GM12878 (cell line): ENCODE results near the gene RHOF. TPM values are rescaled to one million over a fixed set of nuclear protein-coding genes. Genes with fewer than 3 reads are reported as not detected.
A peak's percentile ranks its signal among the peaks of the same experiment; 100 is the strongest.

Source experiments
- ATAC-seq: fragments of 200-7000 bp; cut with Tn5 transposase; 3 replicates; pipeline ENCODE4 v1.9.1; 2020; ENCODE audit warnings: mild to moderate bottlenecking, moderate library complexity
- BruUV-seq: library from RNA; stranded (reverse); fragments of 400-500 nt; replicated peaks from 2 replicates; lab custom pipeline; 2021; lab: Mats Ljungman, UMichigan
- CTCF ChIA-PET: fragments of 300-600 bp; sonication (Branson Sonifier 250); formaldehyde crosslinking; extraction: SDS; loops from one replicate; lab custom pipeline; 2021; ENCODE audit warnings: inconsistent platforms; lab: Yijun Ruan, JAX
- POLR2A ChIA-PET: fragments of 350-600 bp; formaldehyde crosslinking; extraction: SDS; loops from one replicate; lab custom pipeline; 2021; ENCODE audit warnings: inconsistent platforms; lab: Charles Lee
- RAD21 ChIA-PET: fragments of 300-600 bp; sonication (Branson Sonifier 250); formaldehyde crosslinking; loops from one replicate; lab custom pipeline; 2023; ENCODE audit warnings: antibody characterized with exemption; ENCODE audit not compliant: unreplicated experiment; lab: Charles Lee
- SMC1A ChIA-PET: fragments of 300-600 bp; sonication (Branson Sonifier 250); formaldehyde crosslinking; loops from one replicate; lab custom pipeline; 2023; ENCODE audit not compliant: unreplicated experiment, uncharacterized antibody; lab: Charles Lee
- DNase-seq: peaks from one replicate; pipeline ENCODE4 v3.0.0-alpha.2; 2011; ENCODE audit warnings: low read depth, low spot score
- FAIRE-seq: peaks from 3 replicates; lab custom pipeline; 2011; peaks lifted over from hg19 to GRCh38; lab: Jason Lieb, UNC
- H2AFZ ChIP-seq: 2 replicates; pipeline ENCODE4 v1.6.0; 2011; ENCODE audit warnings: low read depth, low read length, control low read depth; ENCODE audit not compliant: control insufficient read depth
- H3K27ac ChIP-seq: 2 replicates; pipeline ENCODE4 v1.5.1; 2011; ENCODE audit warnings: control low read depth; ENCODE audit not compliant: control insufficient read depth, insufficient read depth
- H3K27me3 ChIP-seq, 2 experiments: replicated peaks in 1 of 2; 2 replicates each; pipeline versions ENCODE4 v1.6.0 to v1.6.1; 2011; ENCODE audit warnings: low read length in 1 of 2; ENCODE audit not compliant: control insufficient read depth in 2 of 2, insufficient read depth in 2 of 2
- H3K36me3 ChIP-seq, 2 experiments: 2 replicates each; pipeline ENCODE4 v1.5.1; 2011; ENCODE audit warnings: low read length in 1 of 2; ENCODE audit not compliant: control insufficient read depth in 2 of 2, insufficient read depth in 2 of 2
- H3K4me1 ChIP-seq: 2 replicates; pipeline ENCODE4 v1.6.1; 2011; ENCODE audit warnings: mild to moderate bottlenecking, low read length, moderate library complexity, mixed read lengths; ENCODE audit not compliant: control insufficient read depth, insufficient read depth
- H3K4me2 ChIP-seq: 2 replicates; pipeline ENCODE4 v1.6.0; 2011; ENCODE audit warnings: control low read depth; ENCODE audit not compliant: control insufficient read depth, insufficient read depth
- H3K4me3 ChIP-seq: fragments of 200-600 bp; sonication (generic); 2 replicates; pipeline ENCODE4 v1.5.1; 2016
- H3K79me2 ChIP-seq: 2 replicates; pipeline ENCODE4 v1.6.0; 2011; ENCODE audit warnings: low read length; ENCODE audit not compliant: control insufficient read depth, insufficient read depth
- H3K9ac ChIP-seq: 2 replicates; pipeline ENCODE4 v1.8.0; 2011; ENCODE audit warnings: low read length, control low read depth, mixed read lengths; ENCODE audit not compliant: control insufficient read depth, insufficient read depth
- H3K9me3 ChIP-seq: replicated peaks from 3 replicates; pipeline ENCODE4 v1.5.1; 2011; ENCODE audit warnings: mild to moderate bottlenecking, low read length; ENCODE audit not compliant: control insufficient read depth, insufficient read depth
- H4K20me1 ChIP-seq: 2 replicates; pipeline ENCODE4 v1.6.0; 2011; ENCODE audit not compliant: control insufficient read depth, insufficient read depth
- IKZF2 ChIP-seq, 2 experiments: fragments of 450-650 bp; IDR thresholded peaks; 2 replicates each; pipeline ENCODE4 v1.6.1; 2017; ENCODE audit warnings: mild to moderate bottlenecking in 2 of 2, moderate library complexity in 2 of 2
- SP1 ChIP-seq: IDR thresholded peaks from one replicate; pipeline ENCODE4 v1.6.1; 2011; ENCODE audit warnings: low read depth, low read length
- WGBS: methylation state at CpG from one replicate; pipeline ENCODE4 v1.1.6; 2016; ENCODE audit warnings: low lambda C conversion rate; ENCODE audit not compliant: insufficient replicate concordance, insufficient coverage; ENCODE audit errors: missing lambda C conversion rate; 5-methylcytosine and 5-hydroxymethylcytosine counted together
- in situ Hi-C: fragments of 300-500 bp; cut with MboI; formaldehyde crosslinking; loops from 9 replicates; pipeline ENCODE4 v1.14.3; 2018; ENCODE audit warnings: mixed read lengths
- intact Hi-C: fragments of 100-400 bp; cut with micrococcal nuclease; formaldehyde crosslinking; loops from one replicate; pipeline ENCODE4 v1.14.2; 2022; ENCODE audit not compliant: unreplicated experiment
- polyA plus RNA-seq, 11 experiments: library from polyadenylated mRNA; depleted of rRNA in 4 of 11; unstranded in 6 of 11; stranded (reverse) in 5 of 11; fragments of >200 nt; fragmentation: Nextera tagmentation in 4 of 11; fragmentation: Illumina TruSeq in 1 of 11; extraction: Ambion mirVana in 4 of 11; extraction: Trizol in 1 of 11; gene quantifications; 1 replicate in 1 of 11; 2 replicates in 10 of 11; pipeline versions ENCODE4 v1.2.1 to v1.2.3, GENCODE V29; 2011 to 2016; ENCODE audit warnings: inconsistent platforms in 2 of 11, missing spikeins in 2 of 11, low read depth in 1 of 11
- total RNA-seq, 4 experiments: library from RNA; depleted of rRNA in 3 of 4; stranded (reverse); fragments of >200 nt in 3 of 4; fragmentation: Illumina TruSeq in 1 of 4; extraction: Trizol in 1 of 4; gene quantifications; 2 replicates each; pipeline versions ENCODE4 v1.2.1 to v1.2.3, GENCODE V29; 2013 to 2021
- TF ChIP-seq, protein P1 (sequence below): fragments of 450-650 bp; IDR thresholded peaks from 2 replicates; pipeline ENCODE4 v1.6.1; 2017; ENCODE audit warnings: mild to moderate bottlenecking

RHOF gene
- total and polyA plus RNA-seq, 10 of the 15 experiments (the other 5 are each of a cell fraction or from before 2014, with no cell fraction given): 6.1 to 78.7 (median 39.7) TPM

GRCh38 chr12:121783766-121784165 is 9.7 kb downstream of the RHOF start:
- Histone ChIP-seq H3K4me1 (peaks cover 75% of the 10 kb centered on the region), H3K27me3 (no peaks in the 10 kb centered on the region), H4K20me1 (no peaks in the 10 kb centered on the region), H3K9ac (no peak overlapping the region)
- in situ Hi-C loops: no loop called here
- no peak for FAIRE-seq
- no TSS peak for BruUV-seq
- no peak for TF ChIP-seq SP1
- TF ChIP-seq, protein P1, sequence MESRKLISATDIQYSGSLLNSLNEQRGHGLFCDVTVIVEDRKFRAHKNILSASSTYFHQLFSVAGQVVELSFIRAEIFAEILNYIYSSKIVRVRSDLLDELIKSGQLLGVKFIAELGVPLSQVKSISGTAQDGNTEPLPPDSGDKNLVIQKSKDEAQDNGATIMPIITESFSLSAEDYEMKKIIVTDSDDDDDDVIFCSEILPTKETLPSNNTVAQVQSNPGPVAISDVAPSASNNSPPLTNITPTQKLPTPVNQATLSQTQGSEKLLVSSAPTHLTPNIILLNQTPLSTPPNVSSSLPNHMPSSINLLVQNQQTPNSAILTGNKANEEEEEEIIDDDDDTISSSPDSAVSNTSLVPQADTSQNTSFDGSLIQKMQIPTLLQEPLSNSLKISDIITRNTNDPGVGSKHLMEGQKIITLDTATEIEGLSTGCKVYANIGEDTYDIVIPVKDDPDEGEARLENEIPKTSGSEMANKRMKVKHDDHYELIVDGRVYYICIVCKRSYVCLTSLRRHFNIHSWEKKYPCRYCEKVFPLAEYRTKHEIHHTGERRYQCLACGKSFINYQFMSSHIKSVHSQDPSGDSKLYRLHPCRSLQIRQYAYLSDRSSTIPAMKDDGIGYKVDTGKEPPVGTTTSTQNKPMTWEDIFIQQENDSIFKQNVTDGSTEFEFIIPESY: peak; percentile 85; the same call in 1 of the 2 replicates
- no peak for TF ChIP-seq IKZF2 (IDR thresholded peaks at IDR 0.05)
- TF ChIP-seq, all 136 proteins: peak for 1
- Histone ChIP-seq H3K79me2 (peaks cover 64% of the 10 kb centered on the region), H3K36me3 (peaks cover 20 to 24% of the 10 kb centered on the region in 2 experiments), H3K27ac (peak overlapping the region; percentile 98), H3K4me2 (no peak overlapping the region), H2AFZ (no peak overlapping the region), H3K4me3 (no peak overlapping the region), H3K9me3 (no peaks in the 10 kb centered on the region)
- ChIA-PET POLR2A (interaction anchor here (5.0 to 6.5 kb wide), 2 partner anchors 8 to 19 kb away, joined by 33 to 114 read pairs; partner anchors contain the start of genes RHOF and SETD1B), CTCF (interaction anchor here (2.6 to 16.2 kb wide), 3 partner anchors 5 to 28 kb away, joined by 8 to 492 read pairs (median 492); partner anchors contain the start of gene RHOF), SMC1A (interaction anchor here (0.6 to 2.2 kb wide), 4 partner anchors 10 to 635 kb away, joined by 3 to 13 read pairs (median 4); partner anchors contain the start of genes RHOF and TMEM120B), RAD21 (interaction anchor here (2.4 to 11.5 kb wide), 2 partner anchors 8 to 18 kb away, joined by 11 to 230 read pairs; partner anchors contain the start of gene RHOF)
- ATAC-seq (no peak), DNase-seq (no peak)
- intact Hi-C loops: no loop called here
- WGBS: 53% methylated on average over 6 of the region's 6 CpGs
